NB4 (cell line): ENCODE measurements around the gene MTIF3.

Source experiments
- MAX ChIP-seq: IDR thresholded peaks from 2 replicates; pipeline ENCODE4 v1.6.1; 2011; ENCODE audit warnings: low read depth, low read length
- MYC ChIP-seq: IDR thresholded peaks from 2 replicates; pipeline ENCODE4 v1.6.1; 2011; ENCODE audit warnings: low read depth, low read length
- POLR2A ChIP-seq: IDR thresholded peaks from 2 replicates; pipeline ENCODE4 v1.6.1; 2011; ENCODE audit warnings: mild to moderate bottlenecking; ENCODE audit not compliant: insufficient read length; ENCODE audit errors: extremely low read depth
- TF ChIP-seq, protein P1 (sequence below): IDR thresholded peaks from one replicate; pipeline ENCODE4 v1.5.1; 2012; ENCODE audit warnings: low read depth, low read length

DNA sequence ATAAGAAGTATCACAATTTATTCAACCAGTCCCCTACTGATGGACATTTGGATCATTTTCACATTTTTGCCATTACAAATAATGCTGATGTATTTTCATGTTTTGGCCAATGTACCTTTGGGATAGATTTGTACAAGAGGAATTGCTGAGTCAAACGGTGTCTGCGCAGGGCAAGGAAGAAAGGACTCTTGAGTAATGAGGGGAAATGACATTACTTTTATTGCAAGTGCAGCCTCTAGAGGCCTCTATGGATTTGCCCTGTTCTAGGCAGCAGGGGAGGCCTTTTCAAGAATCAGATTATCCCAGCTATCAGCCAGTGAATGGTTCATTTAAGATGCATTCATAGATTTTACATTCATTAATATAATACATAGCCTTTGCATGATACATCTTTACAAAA, 58.9 kb downstream of the MTIF3 start:
- TF ChIP-seq MAX (no peak), POLR2A (no peak), MYC (no peak)
- TF ChIP-seq, protein P1, sequence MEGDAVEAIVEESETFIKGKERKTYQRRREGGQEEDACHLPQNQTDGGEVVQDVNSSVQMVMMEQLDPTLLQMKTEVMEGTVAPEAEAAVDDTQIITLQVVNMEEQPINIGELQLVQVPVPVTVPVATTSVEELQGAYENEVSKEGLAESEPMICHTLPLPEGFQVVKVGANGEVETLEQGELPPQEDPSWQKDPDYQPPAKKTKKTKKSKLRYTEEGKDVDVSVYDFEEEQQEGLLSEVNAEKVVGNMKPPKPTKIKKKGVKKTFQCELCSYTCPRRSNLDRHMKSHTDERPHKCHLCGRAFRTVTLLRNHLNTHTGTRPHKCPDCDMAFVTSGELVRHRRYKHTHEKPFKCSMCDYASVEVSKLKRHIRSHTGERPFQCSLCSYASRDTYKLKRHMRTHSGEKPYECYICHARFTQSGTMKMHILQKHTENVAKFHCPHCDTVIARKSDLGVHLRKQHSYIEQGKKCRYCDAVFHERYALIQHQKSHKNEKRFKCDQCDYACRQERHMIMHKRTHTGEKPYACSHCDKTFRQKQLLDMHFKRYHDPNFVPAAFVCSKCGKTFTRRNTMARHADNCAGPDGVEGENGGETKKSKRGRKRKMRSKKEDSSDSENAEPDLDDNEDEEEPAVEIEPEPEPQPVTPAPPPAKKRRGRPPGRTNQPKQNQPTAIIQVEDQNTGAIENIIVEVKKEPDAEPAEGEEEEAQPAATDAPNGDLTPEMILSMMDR, result no peak
